Lung (tissue), 12 donors: ENCODE results near the gene VCAN. TPM values are rescaled to one million over a fixed set of nuclear protein-coding genes. Genes with fewer than 3 reads are reported as not detected.

Experiments
- ATAC-seq: fragments of 200-7000 bp; cut with Tn5 transposase; one replicate; pipeline ENCODE4 v1.9.1; 2020; ENCODE audit warnings: moderate number of reproducible peaks; ENCODE audit not compliant: insufficient read depth, low FRiP score
- DNase-seq, 3 donors: peaks; one replicate each; pipeline ENCODE4 v3.0.0-alpha.2; 2013 to 2017
- H3K27ac ChIP-seq, 2 donors: one replicate each; pipeline ENCODE4 v1.5.1; 2013; ENCODE audit warnings: mild to moderate bottlenecking in 2 of 2, moderate library complexity in 2 of 2, control low read depth in 1 of 2, inconsistent platforms in 1 of 2, low read depth in 1 of 2, low read length in 1 of 2
- H3K27me3 ChIP-seq, 3 donors: one replicate each; pipeline ENCODE4 v1.5.1; 2013; ENCODE audit warnings: low read length in 2 of 3; ENCODE audit not compliant: control insufficient read depth in 3 of 3, insufficient read depth in 3 of 3
- H3K36me3 ChIP-seq, 4 donors: one replicate each; pipeline ENCODE4 v1.5.1; 2013; ENCODE audit warnings: low read length in 4 of 4, mild to moderate bottlenecking in 1 of 4, moderate library complexity in 1 of 4; ENCODE audit not compliant: control insufficient read depth in 4 of 4, insufficient read depth in 4 of 4
- H3K4me1 ChIP-seq, 5 donors: one replicate each; pipeline ENCODE4 v1.5.1; 2013; ENCODE audit warnings: low read length in 5 of 5, mild to moderate bottlenecking in 2 of 5, moderate library complexity in 1 of 5; ENCODE audit not compliant: control insufficient read depth in 5 of 5, insufficient read depth in 5 of 5
- H3K4me3 ChIP-seq: one replicate; pipeline ENCODE4 v1.5.1; 2013; ENCODE audit warnings: mild to moderate bottlenecking, control low read depth, moderate library complexity
- H3K9ac ChIP-seq, 2 donors: one replicate each; pipeline ENCODE4 v1.5.1; 2013; ENCODE audit warnings: low read length in 2 of 2, control low read depth in 1 of 2; ENCODE audit not compliant: insufficient read depth in 1 of 2
- H3K9me3 ChIP-seq, 4 donors: one replicate each; pipeline ENCODE4 v1.5.1; 2013; ENCODE audit warnings: low read length in 3 of 4, mild to moderate bottlenecking in 1 of 4, moderate library complexity in 1 of 4; ENCODE audit not compliant: control insufficient read depth in 4 of 4, insufficient read depth in 3 of 4
- CTCF ChIP-seq: IDR thresholded peaks from 2 replicates; pipeline ENCODE4 v1.5.1; 2012; ENCODE audit warnings: mild to moderate bottlenecking; ENCODE audit errors: control extremely low read depth, extremely low read depth
- WGBS, 2 donors: extraction: QIAGEN DNeasy Blood & Tissue Kit; methylation state at CpG; one replicate each; pipeline ENCODE4 v1.1.7; 2013; 5-methylcytosine and 5-hydroxymethylcytosine counted together
- polyA plus RNA-seq, 2 donors: library from polyadenylated mRNA; stranded (reverse); fragments of 200-250 nt; gene quantifications; one replicate each; pipeline ENCODE4 v1.2.1, GENCODE V29; 2013
- total RNA-seq, 2 donors: library from RNA; depleted of rRNA in 1 of 2; stranded (reverse); fragments of >200 nt in 1 of 2; gene quantifications; one replicate each; pipeline ENCODE4 v1.2.1, GENCODE V29; 2014 to 2021
- donor health status: control.
- donor health status: control.
- donor health status: Bipolar disorder and iron deficiency.
- donor health status: healthy.
- donor health status: DM: yes; HTN: yes; CAD: no.

The VCAN gene
- total and polyA plus RNA-seq, 4 donors = 11.6 to 276 (median 156) TPM

- 96 to 98% methylated on average over 9 of the region's 9 CpGs for WGBS, 2 donors
- ATAC-seq (no peak), DNase-seq (no peak)
- Histone ChIP-seq H3K27ac (no peak overlapping the region), H3K9ac (no peak overlapping the region), H3K9me3 (no peaks in the 10 kb centered on the region), H3K27me3 (no peaks in the 10 kb centered on the region), H3K36me3 (peaks cover 0 to 64% (median 19%) of the 10 kb centered on the region in 4 donors), H3K4me3 (no peak overlapping the region), H3K4me1 (peaks cover 0 to 26% (median 0%) of the 10 kb centered on the region in 5 donors)
- no peak for TF ChIP-seq CTCF
Measured at GRCh38 chr5:83490203-83490602, 18.7 kb downstream of the VCAN start.

- H3K4me1 ChIP-seq = peaks cover 0 to 15% (median 0%) of the 10 kb centered on the region in 5 donors
- no peak overlapping the region for H3K27ac ChIP-seq
- H3K36me3 ChIP-seq = peaks cover 0 to 64% (median 16%) of the 10 kb centered on the region in 4 donors
- H3K9me3 ChIP-seq = no peaks in the 10 kb centered on the region
- ATAC-seq (no peak), DNase-seq (no peak)
- no peak overlapping the region for H3K9ac ChIP-seq
- no peak for TF ChIP-seq CTCF
- WGBS, 2 donors = 84 to 93% methylated on average over 1 of the region's 1 CpG
- no peaks in the 10 kb centered on the region for H3K27me3 ChIP-seq
- H3K4me3 ChIP-seq = no peak overlapping the region
Measured at GRCh38 chr5:83492331-83492730, 20.8 kb downstream of the VCAN start.

GRCh38 chr5:83493644-83494043, 22.1 kb downstream of the VCAN start:
- H3K27me3 ChIP-seq = no peaks in the 10 kb centered on the region
- no peak overlapping the region for H3K4me3 ChIP-seq
- TF ChIP-seq CTCF = no peak
- H3K9ac ChIP-seq = no peak overlapping the region
- no peak for ATAC-seq
- 81 to 88% methylated on average over 7 of the region's 7 CpGs for WGBS, 2 donors
- H3K9me3 ChIP-seq = no peaks in the 10 kb centered on the region
- peaks cover 0 to 5% (median 0%) of the 10 kb centered on the region in 5 donors for H3K4me1 ChIP-seq
- no peak for DNase-seq
- H3K27ac ChIP-seq = no peak overlapping the region
- H3K36me3 ChIP-seq = peaks cover 0 to 64% (median 18%) of the 10 kb centered on the region in 4 donors

- Histone ChIP-seq H3K9ac (no peak overlapping the region), H3K36me3 (peaks cover 0 to 66% (median 20%) of the 10 kb centered on the region in 4 donors)
- ATAC-seq = no peak
Measured at GRCh38 chr5:83494087-83494620, 22.6 kb downstream of the VCAN start.

More at GRCh38 chr5:83494087-83494620, 22.6 kb downstream of the VCAN start:
- DNase-seq = no peak
- Histone ChIP-seq H3K4me3 (no peak overlapping the region), H3K9me3 (no peaks in the 10 kb centered on the region), H3K4me1 (peaks cover 0 to 4% (median 0%) of the 10 kb centered on the region in 5 donors), H3K27ac (no peak overlapping the region), H3K27me3 (no peaks in the 10 kb centered on the region)
- no peak for TF ChIP-seq CTCF
- 71 to 75% methylated on average over 2 of the region's 2 CpGs for WGBS, 2 donors
